Activated CD8-positive, alpha-beta memory T cell treated with anti-CD3 and anti-CD28 coated beads, Interleukin-2, amount 50 U/mL, for 1 hour (primary cell): ENCODE results near the gene ST6GAL1.

Experiments used
- DNase-seq: peaks from one replicate; pipeline ENCODE4 v3.0.0-alpha.2; 2020; ENCODE audit errors: extremely low read depth

ST6GAL1 gene

DNA sequence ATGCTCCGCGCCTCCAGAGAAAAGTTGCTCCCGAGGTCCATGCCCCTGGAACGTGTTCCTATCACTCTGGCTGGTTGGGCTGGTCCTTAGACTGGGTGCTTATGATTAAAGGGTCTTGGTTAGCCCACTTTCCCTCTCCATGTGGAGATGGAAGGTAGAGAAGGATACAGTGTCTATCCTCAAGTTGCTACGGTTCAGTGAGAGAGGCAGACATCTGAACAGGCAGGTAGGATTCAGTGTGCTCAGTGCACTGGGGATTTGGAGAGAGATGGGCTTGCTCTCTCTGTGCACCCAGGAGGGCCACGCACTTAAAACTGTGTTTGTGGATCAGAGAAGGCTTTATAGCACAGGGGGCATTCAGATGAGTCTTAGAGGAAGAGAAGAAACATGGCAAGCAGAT lies 146.0 kb downstream of the ST6GAL1 start:
- no peak for DNase-seq

DNA sequence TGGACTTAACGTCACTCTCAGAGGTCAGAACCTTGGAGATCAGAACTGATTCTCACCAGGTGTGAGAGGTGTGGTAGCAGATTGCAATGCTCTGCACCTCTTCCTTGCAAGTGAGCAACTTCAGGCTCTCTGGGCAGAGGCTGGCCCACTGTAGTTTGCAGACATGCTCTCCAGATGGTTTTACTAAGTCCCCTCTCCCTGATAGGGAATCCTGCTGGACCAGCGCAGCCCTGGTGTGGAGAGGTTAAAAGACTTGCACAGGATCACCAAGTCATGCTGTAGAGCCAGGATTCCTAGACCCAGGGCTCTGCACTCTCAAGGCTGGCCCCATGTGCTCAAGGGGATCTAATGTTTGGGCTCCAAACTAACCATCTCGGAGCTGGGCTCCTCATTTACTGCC lies 146.8 kb downstream of the ST6GAL1 start:
- no peak for DNase-seq

DNA sequence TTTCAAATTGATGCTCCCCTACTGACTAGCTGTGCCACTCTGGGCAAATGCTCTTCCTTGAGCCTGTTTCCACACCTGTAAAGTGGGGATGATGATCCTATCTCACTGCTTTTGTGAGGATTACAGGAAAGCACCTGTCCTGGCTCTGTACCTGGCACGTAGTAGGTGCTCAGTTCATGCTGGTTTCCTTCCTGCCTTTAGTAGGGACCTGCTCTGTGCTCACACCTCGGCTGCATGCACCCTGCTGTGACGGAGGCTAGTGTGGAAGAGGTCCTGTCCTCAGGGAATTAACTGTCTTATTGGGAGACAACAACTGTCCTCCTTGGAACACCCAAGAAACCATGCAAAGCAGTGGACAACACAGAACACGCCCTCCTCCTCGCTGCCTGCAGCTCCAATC lies 147.2 kb downstream of the ST6GAL1 start:
- no peak for DNase-seq

DNA sequence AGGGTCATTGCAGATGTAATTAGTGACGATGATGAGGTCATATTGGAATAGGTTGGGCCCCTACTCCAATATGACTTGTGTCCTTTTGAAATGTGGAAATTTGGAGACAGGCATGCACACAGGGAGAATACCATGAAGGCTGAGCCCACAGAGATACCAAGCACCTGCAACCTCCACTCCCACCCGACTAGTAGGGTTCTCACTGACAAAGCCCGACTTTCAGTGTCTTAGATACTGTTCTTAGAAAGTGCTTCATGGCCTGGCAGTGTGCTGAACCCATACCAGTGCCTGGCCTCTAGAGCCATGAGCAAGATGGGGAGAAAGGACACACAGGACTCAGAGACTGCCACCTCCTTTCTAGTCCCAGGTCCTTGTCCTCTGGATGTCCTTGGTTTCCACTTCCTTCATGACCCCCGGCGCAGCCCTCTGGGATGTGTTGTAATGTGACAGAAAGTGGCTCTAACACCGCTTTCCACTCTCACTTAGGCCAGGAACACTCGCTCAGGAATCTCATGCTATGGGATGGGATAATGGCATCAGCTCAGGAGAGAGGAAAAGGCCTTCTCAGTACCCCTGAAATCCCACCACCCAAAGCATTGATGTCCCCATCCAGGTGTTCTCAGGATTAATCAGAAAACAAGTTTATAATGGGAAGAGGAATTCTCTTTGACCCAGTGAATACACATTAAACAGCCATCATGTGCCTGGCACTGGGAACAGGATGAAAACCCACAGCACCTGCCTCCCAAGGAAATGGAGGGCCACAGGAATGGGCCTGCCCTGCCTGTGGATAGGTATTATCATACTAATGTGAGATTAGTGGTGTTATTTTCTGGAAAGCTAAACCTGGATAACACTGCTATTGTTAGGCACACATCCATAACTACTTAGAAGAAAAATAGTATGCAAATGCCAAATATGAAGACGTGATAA lies 149.0 kb downstream of the ST6GAL1 start:
- no peak for DNase-seq

DNA sequence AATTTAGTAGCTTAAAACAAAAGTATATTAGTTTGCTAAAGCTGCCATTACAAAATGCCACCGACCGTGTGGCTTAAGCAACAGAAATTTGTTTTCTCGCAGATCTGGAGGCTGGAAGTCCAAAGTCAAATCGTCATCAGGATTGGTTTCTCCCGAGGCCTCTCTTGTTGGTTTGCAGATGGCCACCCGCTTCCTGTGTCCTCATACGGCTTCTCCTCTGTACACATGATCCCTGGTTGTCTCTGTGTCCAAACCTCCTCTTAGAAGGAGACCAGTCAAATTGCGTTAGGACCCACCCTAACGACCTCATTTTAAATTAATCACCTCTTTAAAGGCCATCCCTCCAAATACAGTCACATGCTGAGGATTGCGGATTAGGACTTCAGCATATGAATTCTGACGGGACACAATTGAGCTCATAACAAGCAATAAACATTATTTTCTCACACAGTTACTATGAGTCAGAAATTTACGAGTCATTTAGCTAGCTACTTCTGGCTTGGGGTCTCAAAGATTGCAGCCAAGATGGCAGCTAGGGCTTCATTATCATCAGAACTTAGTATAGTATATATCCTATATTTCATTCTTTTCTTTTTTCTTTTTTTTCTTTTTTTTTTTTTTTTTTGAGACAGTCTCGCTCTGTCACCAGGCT lies 150.6 kb downstream of the ST6GAL1 start:
- no peak for DNase-seq

DNA sequence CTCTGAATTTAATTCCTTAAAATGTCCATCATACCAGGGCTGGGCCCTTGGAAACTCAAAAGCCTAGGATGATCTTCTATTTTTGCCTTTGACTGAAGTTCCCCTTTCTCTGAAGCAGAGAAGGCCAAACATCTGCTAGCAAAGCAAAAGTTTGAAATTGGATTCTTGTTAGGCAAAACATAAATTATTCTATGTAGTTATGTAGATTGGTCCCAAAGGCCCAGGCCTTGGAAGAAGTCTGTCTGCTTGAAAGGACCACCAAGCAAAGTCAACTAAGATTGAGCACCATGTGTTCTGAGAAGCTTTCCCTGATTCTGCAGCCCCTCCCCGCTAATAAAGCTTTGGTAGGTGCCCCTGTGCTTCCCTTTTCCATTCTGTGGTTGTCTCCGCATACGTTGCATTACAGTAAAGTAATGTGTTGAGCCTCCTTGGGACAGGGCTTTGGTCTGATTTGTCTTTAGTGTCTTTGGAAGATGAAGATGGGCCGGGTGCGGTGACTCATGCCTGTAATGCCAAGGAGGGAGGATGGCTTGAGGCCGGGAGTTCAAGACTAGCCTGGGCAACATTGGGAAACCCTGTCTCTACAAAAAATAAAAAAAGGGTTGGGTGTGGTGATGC lies 152.5 kb downstream of the ST6GAL1 start:
- no peak for DNase-seq

DNA sequence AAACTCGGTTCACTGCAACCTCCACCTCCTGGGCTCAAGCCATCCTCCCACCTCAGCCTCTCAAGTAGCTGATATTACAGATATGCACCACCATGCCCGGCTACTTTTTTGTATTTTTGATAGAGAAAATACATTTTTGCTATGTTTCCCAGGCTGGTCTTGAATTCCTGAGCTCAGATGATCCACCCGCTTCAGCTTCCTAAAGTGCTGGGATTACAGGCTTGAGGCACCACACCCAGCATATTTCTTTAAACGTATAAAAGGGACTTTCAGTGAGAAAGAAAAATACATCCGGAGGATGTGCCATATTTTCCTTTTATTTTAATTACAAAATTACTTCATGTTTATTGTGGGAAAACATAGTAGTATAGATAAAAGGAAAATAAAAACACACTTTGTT lies 153.8 kb downstream of the ST6GAL1 start:
- no peak for DNase-seq

DNA sequence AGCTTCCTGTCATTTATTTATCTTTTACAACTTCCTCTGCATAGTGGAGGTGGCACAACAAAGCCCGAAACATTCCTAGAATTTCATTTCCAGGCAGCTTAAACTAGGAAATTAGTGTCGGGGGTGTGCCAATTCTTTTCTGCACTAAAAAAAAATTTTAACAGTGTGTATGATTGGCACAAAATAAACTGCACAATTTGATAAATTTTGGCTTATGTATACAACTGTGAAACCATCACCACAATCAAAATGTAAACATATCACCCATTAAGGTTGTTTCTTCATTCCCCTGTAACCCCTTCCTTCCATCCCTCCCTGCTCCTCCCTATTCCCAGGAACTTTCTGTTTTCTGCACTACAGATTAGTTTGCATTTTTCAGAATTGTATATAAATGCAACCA lies 154.3 kb downstream of the ST6GAL1 start:
- no peak for DNase-seq

DNA sequence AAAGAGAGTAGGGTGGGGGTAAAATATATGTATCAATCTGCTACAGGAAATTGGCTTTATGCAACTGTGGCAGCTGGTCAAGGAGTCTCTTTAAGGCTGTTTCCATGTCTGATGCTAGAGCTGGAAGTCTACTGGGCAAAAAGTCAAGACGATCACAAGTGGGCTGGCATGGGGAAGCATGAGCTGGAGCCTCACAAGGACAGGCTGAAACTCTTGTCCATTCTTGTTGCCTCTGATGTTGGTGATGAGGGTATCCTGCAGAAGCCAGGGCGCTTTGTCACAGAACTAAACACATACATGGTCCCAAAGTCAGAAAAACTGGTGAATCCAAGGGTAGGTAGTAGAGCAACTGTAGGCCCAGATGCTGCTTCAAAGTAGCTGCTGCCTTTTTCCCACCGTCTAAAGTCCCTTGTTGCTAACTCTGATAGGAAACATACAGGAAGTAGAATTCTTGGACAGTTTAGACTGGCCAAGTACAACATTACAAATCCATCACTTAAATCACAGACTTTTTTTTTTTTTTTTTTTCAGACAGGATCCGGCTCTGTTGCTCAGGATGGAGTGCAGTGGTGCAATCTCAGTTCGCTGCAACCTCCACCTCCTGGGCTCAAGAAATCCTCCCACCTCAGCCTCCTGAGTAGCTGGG lies 154.8 kb downstream of the ST6GAL1 start:
- DNase-seq = no peak

DNA sequence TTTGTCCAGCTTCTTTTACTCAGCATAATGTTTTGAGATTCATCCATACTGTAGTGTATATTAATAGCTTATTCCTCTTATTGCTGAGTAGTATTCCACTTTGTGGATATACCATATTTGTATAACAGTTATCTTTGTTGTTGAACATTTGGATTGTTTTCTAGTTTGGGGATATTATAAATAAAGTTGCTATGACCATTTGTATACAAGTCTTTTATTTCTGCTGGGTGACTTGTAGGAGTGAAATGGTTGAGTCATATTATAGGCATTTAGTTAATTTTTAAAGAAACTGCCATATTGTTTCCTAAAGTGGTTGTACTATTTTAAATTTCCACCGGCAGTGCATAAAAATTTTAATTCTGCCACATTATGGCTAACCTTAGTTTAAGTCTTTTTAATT lies 155.6 kb downstream of the ST6GAL1 start:
- no peak for DNase-seq

DNA sequence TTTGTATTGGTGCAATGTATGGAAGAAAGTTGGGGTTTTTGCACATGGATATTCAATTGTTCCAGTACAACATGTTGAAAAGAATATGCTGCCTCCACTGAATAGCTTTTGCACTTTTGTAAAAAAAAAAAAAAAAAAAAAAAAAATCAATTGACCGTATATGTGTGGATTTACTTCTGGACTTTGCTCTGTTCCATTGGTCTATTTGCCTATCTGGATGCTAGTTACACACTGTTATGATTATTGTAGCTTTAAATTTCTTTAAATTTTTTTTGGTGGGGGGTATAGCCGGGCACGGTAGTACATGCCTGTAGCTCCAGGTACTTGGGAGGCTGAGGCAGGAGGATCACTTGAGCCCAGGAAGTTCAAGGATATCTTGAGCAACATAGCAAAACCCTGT lies 156.5 kb downstream of the ST6GAL1 start:
- no peak for DNase-seq

DNA sequence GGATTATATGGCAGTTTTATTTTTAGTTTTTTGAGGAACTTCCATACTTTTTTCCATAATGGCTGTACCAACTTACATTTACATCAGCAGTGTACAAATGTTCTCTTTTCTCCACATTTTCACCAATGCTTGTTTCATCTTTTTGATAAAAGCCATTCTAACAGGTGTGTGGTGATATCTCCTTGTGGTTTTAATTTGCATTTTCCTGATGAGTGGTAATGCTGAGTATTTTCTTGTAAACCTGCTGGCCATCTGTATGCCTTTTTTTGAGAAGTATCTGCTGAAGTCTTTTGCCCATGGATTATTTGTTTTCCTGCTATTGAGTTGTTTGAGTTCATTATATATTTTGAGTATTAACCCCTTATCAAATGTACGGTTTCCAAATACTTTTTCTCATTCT lies 158.4 kb downstream of the ST6GAL1 start:
- no peak for DNase-seq

DNA sequence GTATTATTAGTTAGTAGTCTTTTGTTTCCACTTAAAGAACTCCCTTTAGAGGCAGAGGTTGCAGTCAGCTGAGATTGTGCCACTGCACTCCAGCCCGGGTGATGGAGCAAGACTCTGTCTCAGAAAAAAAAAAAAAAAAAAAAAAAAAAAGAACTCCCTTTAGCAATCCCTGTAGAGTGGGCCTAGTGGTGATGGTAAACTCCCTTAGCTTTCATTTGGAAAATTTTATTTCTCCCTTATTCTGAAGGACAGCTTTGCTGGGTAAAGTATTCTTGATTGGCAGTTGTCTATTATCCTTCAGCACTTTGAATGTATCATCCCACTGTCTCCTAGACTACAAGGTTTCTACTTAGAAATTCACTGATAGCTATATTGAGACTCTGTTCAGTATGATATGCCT lies 163.0 kb downstream of the ST6GAL1 start:
- no peak for DNase-seq

DNA sequence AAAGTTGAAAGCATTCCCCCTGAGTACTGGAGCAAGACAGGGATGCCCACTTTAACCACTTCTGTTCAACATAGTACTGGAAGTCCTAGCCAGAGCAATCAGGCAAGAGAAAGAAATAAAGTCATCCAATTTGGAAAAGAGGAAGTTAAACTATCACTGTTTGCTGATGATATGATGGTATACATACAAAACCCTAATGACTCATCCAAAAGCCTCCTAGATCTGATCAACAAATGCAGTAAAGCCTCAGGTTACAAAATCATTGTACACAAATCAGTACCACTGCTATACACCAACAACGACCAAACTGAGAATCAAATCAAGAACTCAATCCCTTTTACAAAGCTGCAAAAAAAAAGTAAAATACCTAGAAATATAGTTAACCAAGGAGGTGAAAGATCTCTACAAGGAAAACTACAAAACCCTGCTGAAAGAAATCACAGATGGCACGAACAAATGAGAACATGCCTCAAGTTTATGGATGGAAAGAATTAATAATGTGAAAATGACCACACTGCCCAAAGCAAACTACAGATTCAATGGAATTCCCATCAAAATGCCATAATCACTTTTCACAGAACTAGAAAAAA lies 168.7 kb downstream of the ST6GAL1 start:
- DNase-seq = no peak

DNA sequence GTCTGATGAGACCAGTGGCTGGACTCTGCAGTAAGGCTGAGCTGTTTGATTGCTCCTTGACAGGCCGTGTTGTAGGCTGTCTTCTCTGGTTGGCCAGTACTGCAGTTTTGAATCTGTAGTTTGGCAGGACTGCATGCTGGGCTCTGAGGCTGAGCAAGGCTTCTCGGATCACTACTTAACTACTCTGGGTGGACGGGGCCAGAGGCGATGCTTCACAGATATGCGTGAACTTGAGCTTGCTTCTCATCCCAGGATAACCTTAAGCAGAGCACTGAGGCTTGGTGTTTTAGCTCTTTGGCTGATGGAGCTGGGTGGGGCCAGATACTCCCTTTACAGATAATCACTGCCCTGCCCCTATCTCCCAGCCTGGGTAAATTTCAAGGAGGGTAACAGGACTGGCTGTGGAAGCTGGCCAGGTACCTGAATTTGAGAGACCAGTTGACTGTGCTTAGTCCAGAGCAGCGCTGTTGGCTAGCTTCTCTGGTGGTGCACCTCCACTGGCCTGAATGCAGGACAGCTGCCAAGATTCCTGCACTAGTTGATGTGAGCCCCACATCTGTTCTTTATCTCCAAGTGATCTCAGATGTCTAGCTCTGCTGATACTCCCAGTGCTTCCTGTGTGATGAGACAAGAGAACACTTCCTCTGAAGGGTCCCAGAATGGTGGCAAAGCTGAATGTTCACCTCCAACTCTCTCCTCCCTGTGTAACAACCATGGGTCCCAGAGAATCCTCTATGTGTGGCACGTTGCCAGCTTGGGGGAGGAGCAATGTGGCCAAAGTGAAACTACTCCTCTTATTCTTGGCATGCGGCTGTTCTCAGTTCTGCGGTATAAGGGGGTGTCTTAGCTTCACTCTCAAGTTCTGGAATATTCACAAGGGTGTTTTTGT lies 171.1 kb downstream of the ST6GAL1 start:
- no peak for DNase-seq

DNA sequence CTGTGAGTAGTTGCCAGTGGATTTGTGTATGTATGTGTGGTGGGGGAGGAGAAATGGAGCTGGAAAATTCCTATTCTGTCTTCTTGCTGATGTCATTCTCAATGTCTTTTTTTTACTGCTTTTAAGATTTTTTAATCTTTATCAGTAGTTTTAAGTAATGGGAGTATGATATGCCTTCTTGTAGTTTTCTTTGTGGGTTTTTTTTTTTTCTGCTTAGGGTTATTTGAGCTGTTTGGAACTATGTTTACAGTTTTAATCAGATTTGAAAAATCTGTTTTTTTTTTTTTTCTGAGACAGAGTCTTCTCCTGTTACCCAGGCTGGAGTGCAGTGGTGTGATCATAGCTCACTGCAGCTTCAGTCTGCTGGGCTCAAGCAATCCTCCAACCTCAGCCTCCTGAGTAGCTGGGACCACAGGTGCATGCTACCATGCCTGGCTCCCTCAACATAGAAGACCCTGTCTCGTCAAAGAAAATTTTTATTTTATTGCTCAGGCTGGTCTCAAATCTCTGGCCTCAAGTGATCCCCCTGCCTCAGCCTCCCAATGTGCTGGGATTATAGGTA lies 171.8 kb downstream of the ST6GAL1 start:
- DNase-seq = no peak

DNA sequence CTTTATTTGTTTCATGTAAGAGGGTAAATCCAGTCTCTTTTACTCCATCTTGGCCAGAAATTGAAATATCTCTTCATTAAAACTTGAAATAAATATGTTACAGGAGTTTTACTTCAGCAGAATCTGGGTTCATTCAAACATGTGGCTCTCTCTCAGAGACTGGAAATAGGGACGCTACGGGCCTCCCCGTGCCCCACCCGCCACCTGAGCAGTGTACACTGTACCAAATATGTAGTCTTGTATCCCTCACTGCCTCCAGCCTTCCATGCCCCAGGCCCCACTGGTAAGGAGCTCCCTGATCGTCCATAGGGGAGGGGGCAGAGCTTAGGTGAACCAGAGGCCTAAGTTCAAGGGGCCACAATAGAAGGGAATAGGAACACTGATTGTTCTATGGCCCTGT lies 172.9 kb downstream of the ST6GAL1 start:
- DNase-seq = no peak

DNA sequence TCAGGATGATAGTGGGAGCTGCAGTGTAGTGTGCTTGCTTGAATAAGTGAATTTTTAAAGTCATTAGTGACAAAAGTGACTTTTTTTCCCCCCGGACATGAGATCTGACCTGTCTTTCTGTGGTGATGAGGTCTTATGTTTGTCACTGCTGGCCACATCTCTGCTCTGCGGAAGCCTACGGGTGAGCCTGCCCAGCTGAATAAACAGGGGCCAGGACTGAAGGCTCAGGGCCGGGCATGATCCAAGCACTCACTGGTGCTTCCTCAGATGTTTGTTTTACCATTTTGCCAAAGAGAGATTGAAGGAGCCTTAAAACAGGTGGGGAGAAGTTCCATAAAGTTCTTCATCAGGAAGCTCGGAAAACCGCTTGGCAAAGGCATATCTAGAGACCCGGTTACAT lies 174.0 kb downstream of the ST6GAL1 start:
- no peak for DNase-seq

DNA sequence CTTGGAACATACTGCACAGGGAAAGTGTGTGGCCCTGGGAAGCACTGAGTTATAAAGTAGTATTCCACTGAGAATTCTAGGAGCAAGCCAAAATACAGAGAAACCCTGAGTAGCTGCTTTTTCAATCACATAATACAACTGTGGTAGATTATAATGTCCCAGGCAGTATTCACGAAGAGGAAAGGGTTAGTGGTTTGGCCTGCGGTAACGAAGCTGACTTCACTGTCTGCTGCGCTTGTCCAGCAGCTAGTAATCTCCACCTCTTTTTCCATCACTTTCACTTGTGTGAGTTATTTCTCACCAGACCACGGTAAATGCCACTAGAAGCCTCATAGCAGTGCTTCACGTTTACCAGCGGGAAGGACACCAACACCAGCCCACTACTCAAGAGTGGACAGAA lies 174.6 kb downstream of the ST6GAL1 start:
- DNase-seq = no peak

DNA sequence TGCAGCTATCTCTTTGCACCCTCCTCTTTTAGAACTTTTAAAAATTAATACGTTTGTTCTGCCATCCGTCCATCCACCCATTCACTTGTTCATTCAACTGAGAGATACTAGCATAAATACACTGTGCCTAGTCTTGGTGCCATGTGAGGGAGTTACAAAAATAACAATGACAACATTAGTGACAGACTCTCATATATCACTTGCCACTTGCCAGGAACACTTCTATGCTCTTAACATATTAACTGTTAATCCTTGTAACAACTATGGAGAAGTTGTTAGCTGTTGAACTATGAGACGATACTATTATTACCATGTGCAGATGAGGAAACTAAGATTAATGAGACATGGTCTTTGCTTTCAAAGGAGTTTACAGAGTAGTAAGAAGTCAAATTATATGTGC lies 175.4 kb downstream of the ST6GAL1 start:
- DNase-seq = no peak

DNA sequence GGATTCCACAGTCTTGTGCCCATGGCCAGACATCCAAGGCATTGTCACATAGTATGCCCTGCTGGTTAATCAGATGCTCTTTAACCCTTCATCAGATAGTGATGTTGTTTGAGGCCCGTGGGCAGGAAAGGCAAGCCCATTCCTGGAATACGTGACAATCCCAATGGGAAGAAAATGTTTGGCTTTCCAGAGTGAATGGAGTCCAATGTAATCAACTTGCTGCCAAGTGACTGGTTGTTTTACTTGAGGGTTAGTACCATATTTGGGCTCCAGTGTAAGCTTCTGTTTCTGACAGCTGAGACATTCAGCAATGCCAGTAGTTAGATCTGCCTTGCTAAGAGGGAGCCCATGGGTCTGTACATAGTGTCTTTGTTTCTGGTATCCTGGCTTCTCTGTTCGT lies 177.7 kb downstream of the ST6GAL1 start:
- no peak for DNase-seq
